ENCODE results near the gene ACTRT2. TPM values are rescaled to one million over a fixed set of nuclear protein-coding genes. Genes with fewer than 3 reads are reported as not detected.

ACTRT2 gene
- total and polyA plus RNA-seq, 2 donors (not counting 1 experiment from before 2014, with no cell fraction given): not detected

GRCh38 chr1:3031401-3032221, 10.3 kb downstream of the ACTRT2 start:
- no peaks in the 10 kb centered on the region for H3K79me2 ChIP-seq (ENCODE audit: control insufficient read depth, insufficient read depth, low read length)
- Mint-ChIP-seq H3K27me3 (no peaks in the 10 kb centered on the region), H3K4me3 (no peak overlapping the region), H3K9me3 (ENCODE audit: insufficient read depth) (no peaks in the 10 kb centered on the region), H3K27ac (no peak overlapping the region), H3K4me1 (no peaks in the 10 kb centered on the region)
- no peaks in the 10 kb centered on the region for H3K4me1 ChIP-seq (ENCODE audit: control insufficient read depth in 2 of 2, insufficient read depth in 2 of 2, low read length in 2 of 2)
- no peak overlapping the region for H3K9ac ChIP-seq (ENCODE audit: low read length)
- no peak overlapping the region for H2AFZ ChIP-seq (ENCODE audit: insufficient read depth, low read depth, low read length, poor library complexity, severe bottlenecking)
- H3K27me3 ChIP-seq (replicated peaks in 1 of 4; ENCODE audit: control extremely low read depth in 1 of 4, control insufficient read depth in 3 of 4, insufficient read depth in 4 of 4, low read length in 3 of 4): peaks cover 0 to 12% (median 0%) of the 10 kb centered on the region in 4 experiments
- no peaks in the 10 kb centered on the region for H3K36me3 ChIP-seq (replicated peaks in 1 of 2; ENCODE audit: control extremely low read depth in 1 of 2, control insufficient read depth in 1 of 2, extremely low read depth in 1 of 2, insufficient read depth in 2 of 2, low read length in 1 of 2)
- H3K4me3 ChIP-seq (ENCODE audit: control extremely low read depth in 1 of 5, extremely low read depth in 1 of 5, insufficient read depth in 1 of 5, low read depth in 2 of 5, low read length in 4 of 5): no peak overlapping the region
- ATAC-seq (ENCODE audit: low read depth): no peak
- TF ChIP-seq CTCF (IDR thresholded peaks at IDR 0.05) (no peak), EZH2 (IDR thresholded peaks at IDR 0.05; ENCODE audit: borderline replicate concordance, insufficient read depth, low read depth, low read length, poor library complexity, severe bottlenecking) (no peak)
- intact Hi-C loops (cut with micrococcal nuclease): no loop called here
- ChIA-PET POLR2A (no interaction called here), CTCF (no interaction called here)
- no peak overlapping the region for H3K4me2 ChIP-seq (replicated peaks; ENCODE audit: low read depth, low read length, poor library complexity, severe bottlenecking)
- DNase-seq: no peak
- no peaks in the 10 kb centered on the region for H4K20me1 ChIP-seq (ENCODE audit: control insufficient read depth, insufficient read depth, low read length, poor library complexity, severe bottlenecking)
- H3K9me3 ChIP-seq (ENCODE audit: control extremely low read depth in 1 of 3, control insufficient read depth in 2 of 3, insufficient read depth in 1 of 3, low read length in 2 of 3): peaks cover 0 to 5% (median 0%) of the 10 kb centered on the region in 3 donors
- WGBS (ENCODE audit: insufficient coverage): 89% methylated on average over 29 of the region's 35 CpGs
- no peak overlapping the region for H3K27ac ChIP-seq (ENCODE audit: low read length in 2 of 2)

- CTCF ChIA-PET: no interaction called here
- no peak overlapping the region for H3K27ac Mint-ChIP-seq
- intact Hi-C loops (cut with micrococcal nuclease): no loop called here
Observed at GRCh38 chr1:3032371-3033039, 11.2 kb downstream of the ACTRT2 start.

More at GRCh38 chr1:3032371-3033039, 11.2 kb downstream of the ACTRT2 start:
- Histone ChIP-seq H3K4me3 (ENCODE audit: control extremely low read depth in 1 of 5, extremely low read depth in 1 of 5, insufficient read depth in 1 of 5, low read depth in 2 of 5, low read length in 4 of 5) (no peak overlapping the region), H3K4me1 (ENCODE audit: control insufficient read depth in 2 of 2, insufficient read depth in 2 of 2, low read length in 2 of 2) (no peaks in the 10 kb centered on the region), H3K27ac (ENCODE audit: low read length in 2 of 2) (no peak overlapping the region), H3K9me3 (ENCODE audit: control extremely low read depth in 1 of 3, control insufficient read depth in 2 of 3, insufficient read depth in 1 of 3, low read length in 2 of 3) (no peaks in the 10 kb centered on the region), H3K27me3 (replicated peaks in 1 of 4; ENCODE audit: control extremely low read depth in 1 of 4, control insufficient read depth in 3 of 4, insufficient read depth in 4 of 4, low read length in 3 of 4) (peaks cover 0 to 12% (median 0%) of the 10 kb centered on the region in 4 experiments), H2AFZ (ENCODE audit: insufficient read depth, low read depth, low read length, poor library complexity, severe bottlenecking) (no peak overlapping the region), H4K20me1 (ENCODE audit: control insufficient read depth, insufficient read depth, low read length, poor library complexity, severe bottlenecking) (no peaks in the 10 kb centered on the region), H3K36me3 (replicated peaks in 1 of 2; ENCODE audit: control extremely low read depth in 1 of 2, control insufficient read depth in 1 of 2, extremely low read depth in 1 of 2, insufficient read depth in 2 of 2, low read length in 1 of 2) (no peaks in the 10 kb centered on the region), H3K79me2 (ENCODE audit: control insufficient read depth, insufficient read depth, low read length) (no peaks in the 10 kb centered on the region), H3K9ac (ENCODE audit: low read length) (no peak overlapping the region), H3K4me2 (replicated peaks; ENCODE audit: low read depth, low read length, poor library complexity, severe bottlenecking) (no peak overlapping the region)
- DNase-seq (no peak), ATAC-seq (ENCODE audit: low read depth) (no peak)
- no peak for TF ChIP-seq CTCF (IDR thresholded peaks at IDR 0.05)
- no peak for TF ChIP-seq EZH2 (IDR thresholded peaks at IDR 0.05; ENCODE audit: borderline replicate concordance, insufficient read depth, low read depth, low read length, poor library complexity, severe bottlenecking)
- POLR2A ChIA-PET: no interaction called here
- no peak overlapping the region for H3K4me3 Mint-ChIP-seq
- no peaks in the 10 kb centered on the region for H3K9me3 Mint-ChIP-seq (ENCODE audit: insufficient read depth)
- WGBS (ENCODE audit: insufficient coverage): 87% methylated on average over 21 of the region's 21 CpGs
- H3K27me3 Mint-ChIP-seq: no peaks in the 10 kb centered on the region
- no peaks in the 10 kb centered on the region for H3K4me1 Mint-ChIP-seq
